ENCODE measurements around the gene RPS6KA5. TPM values are rescaled to one million over a fixed set of nuclear protein-coding genes. Genes with fewer than 3 reads are reported as not detected.

The RPS6KA5 gene
- total and polyA plus RNA-seq, 4 donors: 3.3 to 10.7 (median 7.8) TPM

DNA sequence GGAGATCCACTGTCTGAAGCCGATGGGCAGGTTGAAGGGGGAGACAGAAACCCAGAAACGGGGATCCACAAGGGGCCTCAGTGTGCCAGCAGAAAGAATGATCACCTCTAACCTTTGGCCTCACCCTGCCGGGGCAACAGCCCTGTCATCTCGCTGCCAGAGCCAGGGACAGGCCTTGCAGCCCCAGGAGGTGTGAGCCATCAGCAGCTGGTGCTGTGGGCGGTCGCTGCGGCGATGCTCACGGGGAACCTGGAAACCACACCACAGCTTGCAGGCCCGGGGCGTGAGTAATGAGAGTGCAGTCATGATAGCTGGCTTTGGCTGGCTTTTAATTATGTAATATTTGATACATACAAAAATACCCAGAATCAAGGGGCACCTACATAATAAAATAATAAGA lies 239.5 kb downstream of the RPS6KA5 start:
- no peak for DNase-seq (ENCODE audit: low read depth in 4 of 6, low spot score in 6 of 6)
- H3K4me1 ChIP-seq (ENCODE audit: control insufficient read depth, insufficient read depth, low read length): peaks cover 5% of the 10 kb centered on the region
- H3K9me3 ChIP-seq (ENCODE audit: control insufficient read depth, insufficient read depth, low read length): no peaks in the 10 kb centered on the region
- H3K36me3 ChIP-seq (ENCODE audit: control insufficient read depth, insufficient read depth, low read length): no peaks in the 10 kb centered on the region
- no peak overlapping the region for H3K27ac ChIP-seq (ENCODE audit: low read depth, low read length)
- H3K27me3 ChIP-seq (ENCODE audit: control insufficient read depth, insufficient read depth, low read length): no peaks in the 10 kb centered on the region
- no peak overlapping the region for H3K4me3 ChIP-seq (ENCODE audit: low read depth, low read length)
- WGBS (ENCODE audit: insufficient coverage): 45% methylated on average over 5 of the region's 11 CpGs

GRCh38 chr14:90819734-90820393 lies 240.6 kb downstream of the RPS6KA5 start:
- H3K27ac ChIP-seq (ENCODE audit: low read depth, low read length): no peak overlapping the region
- WGBS (ENCODE audit: insufficient coverage): 85% methylated on average over 4 of the region's 5 CpGs
- no peaks in the 10 kb centered on the region for H3K9me3 ChIP-seq (ENCODE audit: control insufficient read depth, insufficient read depth, low read length)
- H3K4me1 ChIP-seq (ENCODE audit: control insufficient read depth, insufficient read depth, low read length): peaks cover 12% of the 10 kb centered on the region
- no peaks in the 10 kb centered on the region for H3K27me3 ChIP-seq (ENCODE audit: control insufficient read depth, insufficient read depth, low read length)
- H3K36me3 ChIP-seq (ENCODE audit: control insufficient read depth, insufficient read depth, low read length): no peaks in the 10 kb centered on the region
- no peak overlapping the region for H3K4me3 ChIP-seq (ENCODE audit: low read depth, low read length)
- no peak for DNase-seq (ENCODE audit: low read depth in 4 of 6, low spot score in 6 of 6)

DNA sequence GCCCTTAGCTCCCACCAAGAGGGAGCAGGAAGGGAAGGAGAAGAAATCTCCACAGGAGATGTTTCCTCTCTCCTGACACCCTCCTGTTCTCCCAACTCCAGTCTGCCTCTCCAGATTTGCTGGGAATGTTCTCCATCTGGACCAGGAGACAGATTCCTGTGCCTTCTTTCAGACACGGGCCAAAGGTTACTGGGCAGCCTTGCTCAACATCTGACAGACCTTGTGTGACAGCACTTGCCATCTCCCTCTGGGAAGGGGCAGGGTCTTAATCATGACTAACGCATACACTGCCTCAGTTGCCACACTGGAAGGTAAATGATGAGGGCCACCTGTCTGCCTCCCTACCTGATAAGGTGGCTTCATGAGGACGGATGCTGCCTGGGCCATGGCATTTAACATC lies 241.7 kb downstream of the RPS6KA5 start:
- WGBS (ENCODE audit: insufficient coverage): 88% methylated on average over 2 of the region's 3 CpGs
- no peak overlapping the region for H3K27ac ChIP-seq (ENCODE audit: low read depth, low read length)
- H3K9me3 ChIP-seq (ENCODE audit: control insufficient read depth, insufficient read depth, low read length): no peaks in the 10 kb centered on the region
- H3K4me3 ChIP-seq (ENCODE audit: low read depth, low read length): no peak overlapping the region
- no peak for DNase-seq (ENCODE audit: low read depth in 4 of 6, low spot score in 6 of 6)
- H3K27me3 ChIP-seq (ENCODE audit: control insufficient read depth, insufficient read depth, low read length): no peaks in the 10 kb centered on the region
- no peaks in the 10 kb centered on the region for H3K36me3 ChIP-seq (ENCODE audit: control insufficient read depth, insufficient read depth, low read length)
- peaks cover 22% of the 10 kb centered on the region for H3K4me1 ChIP-seq (ENCODE audit: control insufficient read depth, insufficient read depth, low read length)

DNA sequence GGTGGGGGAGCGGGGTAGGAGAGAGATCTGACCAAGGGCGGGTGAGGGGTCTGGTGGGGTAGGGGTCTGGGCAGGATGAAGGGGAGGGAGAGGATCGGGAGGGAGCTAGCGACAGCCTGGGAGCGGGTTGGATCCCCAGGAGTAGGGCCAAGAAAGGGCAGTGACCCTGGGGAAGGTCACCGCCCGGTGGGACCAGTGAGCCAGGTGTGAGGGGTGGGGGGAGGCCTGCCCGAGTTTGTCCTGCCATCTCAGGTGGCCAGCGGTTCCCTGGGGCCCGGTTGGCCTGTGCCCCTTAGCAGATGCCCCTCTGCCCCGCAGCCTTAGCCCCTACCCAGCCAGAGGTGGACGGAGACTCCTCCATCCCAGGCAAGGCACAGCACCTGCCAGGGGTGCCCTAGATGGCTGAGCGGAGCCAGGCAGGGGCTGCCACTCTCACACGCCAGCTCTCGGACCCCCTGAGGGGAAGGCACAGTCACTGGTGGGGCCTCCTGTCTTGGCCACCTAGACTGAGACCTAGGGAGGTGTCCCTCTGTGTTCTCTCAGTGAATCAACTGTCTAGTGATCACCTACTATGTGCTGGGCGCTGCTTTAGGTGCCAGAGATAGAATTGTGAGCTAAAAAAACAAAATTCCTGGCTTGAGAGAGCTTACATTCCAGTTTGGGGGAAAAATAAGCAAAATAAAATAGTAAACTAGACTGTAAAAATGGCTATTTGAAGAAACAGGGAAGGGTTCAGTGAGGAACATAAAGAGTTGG lies 243.6 kb downstream of the RPS6KA5 start:
- H3K9me3 ChIP-seq (ENCODE audit: control insufficient read depth, insufficient read depth, low read length): no peaks in the 10 kb centered on the region
- no peak overlapping the region for H3K4me3 ChIP-seq (ENCODE audit: low read depth, low read length)
- no peak for DNase-seq (ENCODE audit: low read depth in 4 of 6, low spot score in 6 of 6)
- no peaks in the 10 kb centered on the region for H3K27me3 ChIP-seq (ENCODE audit: control insufficient read depth, insufficient read depth, low read length)
- no peak overlapping the region for H3K27ac ChIP-seq (ENCODE audit: low read depth, low read length)
- 46% methylated on average over 15 of the region's 16 CpGs for WGBS (ENCODE audit: insufficient coverage)
- peaks cover 26% of the 10 kb centered on the region for H3K4me1 ChIP-seq (ENCODE audit: control insufficient read depth, insufficient read depth, low read length)
- no peaks in the 10 kb centered on the region for H3K36me3 ChIP-seq (ENCODE audit: control insufficient read depth, insufficient read depth, low read length)

DNA sequence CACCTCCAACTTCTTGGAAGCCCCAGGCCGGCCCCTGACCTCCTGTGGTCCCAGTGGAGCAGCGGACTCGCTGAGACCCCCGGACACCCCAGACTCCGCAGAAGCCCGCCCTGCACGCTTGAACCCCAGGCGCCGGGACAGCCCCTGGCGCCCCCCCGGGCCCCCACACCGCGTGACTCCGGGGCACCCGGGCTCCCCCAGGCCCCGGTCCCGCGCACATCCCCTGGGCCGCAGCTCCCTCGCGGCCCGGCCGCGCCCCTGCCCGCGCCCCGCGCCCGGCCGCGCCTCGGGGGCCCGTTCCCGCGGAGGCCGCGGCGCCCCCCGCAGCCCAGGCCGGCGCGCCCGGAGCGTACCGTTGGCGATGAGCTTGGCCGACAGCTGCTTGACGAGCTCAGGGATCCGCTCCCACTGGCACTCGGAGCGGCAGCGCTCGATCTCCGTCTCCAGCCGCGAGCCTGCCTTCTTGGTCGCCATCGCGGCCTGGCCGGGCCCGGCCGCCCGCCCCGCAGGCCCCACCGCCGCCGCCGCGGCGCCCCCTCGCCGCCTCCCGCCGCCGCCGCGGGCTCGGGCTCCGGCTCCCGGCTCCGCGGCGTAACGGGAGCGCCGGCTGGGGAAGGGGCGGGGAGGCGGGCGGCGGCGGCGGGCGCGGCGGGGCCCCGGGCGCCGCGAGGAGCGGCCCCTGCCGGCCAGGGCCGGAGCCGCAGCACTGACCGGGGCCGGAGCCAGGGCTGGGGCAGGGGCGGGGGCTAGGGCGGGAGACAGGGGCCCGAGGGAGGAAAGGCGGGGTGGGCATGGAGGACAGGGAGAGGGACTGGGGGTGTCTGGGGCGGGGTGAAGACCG lies 244.4 kb downstream of the RPS6KA5 start, which contains the start of gene TTC7B:
TTC7B (minus strand) TSS at position 609 of the 841 bp plus-strand sequence; CDS start at position 474, 135 bp downstream.
- Histone ChIP-seq H3K9me3 (ENCODE audit: control insufficient read depth, insufficient read depth, low read length) (no peaks in the 10 kb centered on the region), H3K4me1 (ENCODE audit: control insufficient read depth, insufficient read depth, low read length) (peaks cover 26% of the 10 kb centered on the region), H3K4me3 (ENCODE audit: low read depth, low read length) (peak within 1 kb of the TSS; percentile 61), H3K36me3 (ENCODE audit: control insufficient read depth, insufficient read depth, low read length) (no peaks in the 10 kb centered on the region), H3K27me3 (ENCODE audit: control insufficient read depth, insufficient read depth, low read length) (no peaks in the 10 kb centered on the region), H3K27ac (ENCODE audit: low read depth, low read length) (no peak within 1 kb of the TSS)
- DNase-seq (ENCODE audit: low read depth in 4 of 6, low spot score in 6 of 6): peak in 3 of 6 donors; percentile 33 to 74 (median 65)
- under 1% methylated on average over 103 of the region's 111 CpGs for WGBS (ENCODE audit: insufficient coverage)

DNA sequence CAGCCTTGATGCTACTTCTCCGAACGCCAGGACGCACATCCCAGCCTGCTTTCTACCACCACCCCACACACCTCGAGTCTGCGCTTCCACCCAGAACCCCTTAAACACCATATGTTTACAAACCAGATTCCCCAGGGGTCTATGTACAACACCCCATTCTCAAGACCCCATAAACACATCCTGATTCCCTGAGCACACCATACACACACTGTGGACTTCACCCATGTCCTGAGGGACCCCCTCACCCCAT lies 244.9 kb downstream of the RPS6KA5 start:
- Histone ChIP-seq H3K9me3 (ENCODE audit: control insufficient read depth, insufficient read depth, low read length) (no peaks in the 10 kb centered on the region), H3K36me3 (ENCODE audit: control insufficient read depth, insufficient read depth, low read length) (no peaks in the 10 kb centered on the region), H3K27me3 (ENCODE audit: control insufficient read depth, insufficient read depth, low read length) (no peaks in the 10 kb centered on the region), H3K4me3 (ENCODE audit: low read depth, low read length) (peak overlapping the region; percentile 61), H3K4me1 (ENCODE audit: control insufficient read depth, insufficient read depth, low read length) (peaks cover 26% of the 10 kb centered on the region), H3K27ac (ENCODE audit: low read depth, low read length) (no peak overlapping the region)
- DNase-seq (ENCODE audit: low read depth in 4 of 6, low spot score in 6 of 6): peak in 2 of 6 donors; percentile 28 to 33
- 6% methylated on average over 5 of the region's 5 CpGs for WGBS (ENCODE audit: insufficient coverage)

DNA sequence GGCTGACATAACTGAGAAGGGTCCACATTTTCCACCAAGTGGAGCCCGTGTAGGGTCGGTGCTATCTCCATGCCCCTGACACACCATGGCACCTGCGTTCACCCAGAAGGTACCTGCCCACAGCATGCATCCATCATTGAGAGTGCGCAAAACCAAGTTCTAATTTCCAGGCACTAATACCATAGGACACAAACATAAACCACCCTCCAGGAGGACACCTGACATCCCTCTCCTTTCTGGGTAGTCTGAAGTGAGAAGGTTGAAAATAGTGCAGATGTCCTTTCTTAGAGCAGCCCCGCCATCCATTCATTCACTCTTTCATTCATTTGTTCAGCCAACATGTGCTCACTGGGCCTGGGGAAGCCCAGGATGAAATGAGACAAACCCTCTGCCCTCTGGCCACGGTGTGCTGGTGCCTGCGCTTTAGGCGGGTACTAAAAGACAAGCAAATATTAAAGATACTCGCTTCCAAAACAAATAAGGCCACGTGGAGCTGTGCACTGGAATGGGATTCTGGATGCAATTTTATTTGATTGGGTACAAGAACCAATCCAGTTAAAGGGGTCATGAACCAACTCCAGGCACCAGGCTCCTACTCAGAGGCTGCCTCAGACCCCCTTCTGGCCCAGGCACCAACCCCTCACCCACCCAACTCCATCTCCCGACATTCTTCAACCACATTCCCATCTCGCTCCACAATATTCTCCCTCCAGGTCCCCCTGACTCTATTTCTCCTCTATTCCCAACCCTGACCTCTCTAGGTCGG lies 245.5 kb downstream of the RPS6KA5 start:
- Histone ChIP-seq H3K4me1 (ENCODE audit: control insufficient read depth, insufficient read depth, low read length) (peaks cover 26% of the 10 kb centered on the region), H3K27me3 (ENCODE audit: control insufficient read depth, insufficient read depth, low read length) (no peaks in the 10 kb centered on the region), H3K27ac (ENCODE audit: low read depth, low read length) (no peak overlapping the region), H3K36me3 (ENCODE audit: control insufficient read depth, insufficient read depth, low read length) (no peaks in the 10 kb centered on the region), H3K4me3 (ENCODE audit: low read depth, low read length) (peak overlapping the region; percentile 61), H3K9me3 (ENCODE audit: control insufficient read depth, insufficient read depth, low read length) (no peaks in the 10 kb centered on the region)
- DNase-seq (ENCODE audit: low read depth in 4 of 6, low spot score in 6 of 6): peak in 1 of 6 donors; percentile 18
- WGBS (ENCODE audit: insufficient coverage): 51% methylated on average over 5 of the region's 13 CpGs

- H3K27ac ChIP-seq (ENCODE audit: low read depth, low read length): no peak overlapping the region
- H3K4me3 ChIP-seq (ENCODE audit: low read depth, low read length): no peak overlapping the region
Observed at GRCh38 chr14:90813442-90813841, 247.0 kb downstream of the RPS6KA5 start.

DNA sequence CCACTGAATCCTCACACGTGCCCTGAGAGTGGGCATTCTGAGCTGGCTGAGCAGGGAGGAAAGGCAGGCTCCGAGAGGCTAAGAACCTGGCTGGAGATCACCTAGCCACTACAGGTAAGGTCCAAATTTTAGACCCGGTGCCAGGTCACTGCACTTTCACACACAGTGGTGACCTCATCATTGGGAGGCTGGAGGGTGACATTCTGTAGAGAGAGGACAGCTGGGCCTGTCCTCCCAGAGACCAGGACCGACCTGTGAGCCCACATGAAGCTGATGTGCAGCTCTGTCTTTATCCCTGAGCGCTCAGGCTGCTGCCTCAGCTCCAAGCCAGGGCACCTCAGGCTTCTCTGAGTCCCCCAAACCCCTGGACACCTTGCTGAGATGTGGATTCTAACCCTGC lies 248.3 kb downstream of the RPS6KA5 start:
- no peak for DNase-seq (ENCODE audit: low read depth in 4 of 6, low spot score in 6 of 6)
- WGBS (ENCODE audit: insufficient coverage): 95% methylated on average over 5 of the region's 5 CpGs
- H3K36me3 ChIP-seq (ENCODE audit: control insufficient read depth, insufficient read depth, low read length): no peaks in the 10 kb centered on the region
- H3K27me3 ChIP-seq (ENCODE audit: control insufficient read depth, insufficient read depth, low read length): no peaks in the 10 kb centered on the region
- H3K4me1 ChIP-seq (ENCODE audit: control insufficient read depth, insufficient read depth, low read length): peaks cover 40% of the 10 kb centered on the region
- no peaks in the 10 kb centered on the region for H3K9me3 ChIP-seq (ENCODE audit: control insufficient read depth, insufficient read depth, low read length)
- no peak overlapping the region for H3K27ac ChIP-seq (ENCODE audit: low read depth, low read length)
- no peak overlapping the region for H3K4me3 ChIP-seq (ENCODE audit: low read depth, low read length)

More at GRCh38 chr14:90813442-90813841, 247.0 kb downstream of the RPS6KA5 start:
- Histone ChIP-seq H3K27me3 (ENCODE audit: control insufficient read depth, insufficient read depth, low read length) (no peaks in the 10 kb centered on the region), H3K4me1 (ENCODE audit: control insufficient read depth, insufficient read depth, low read length) (peaks cover 33% of the 10 kb centered on the region), H3K36me3 (ENCODE audit: control insufficient read depth, insufficient read depth, low read length) (no peaks in the 10 kb centered on the region), H3K9me3 (ENCODE audit: control insufficient read depth, insufficient read depth, low read length) (no peaks in the 10 kb centered on the region)
- WGBS (ENCODE audit: insufficient coverage): 91% methylated on average over 2 of the region's 5 CpGs
- no peak for DNase-seq (ENCODE audit: low read depth in 4 of 6, low spot score in 6 of 6)

Measured in spinal cord (tissue), 10 donors.